DND-41 (cell line): ENCODE results near the gene CD81.

Experiments
- CTCF ChIP-seq: IDR thresholded peaks from 2 replicates; pipeline ENCODE4 v1.5.1; 2012; ENCODE audit warnings: borderline replicate concordance, low read length, moderate library complexity, mild to moderate bottlenecking; ENCODE audit not compliant: poor library complexity, severe bottlenecking; ENCODE audit errors: extremely low read depth
- EZH2 ChIP-seq: IDR thresholded peaks from 3 replicates; pipeline ENCODE4 v1.6.1; 2012; ENCODE audit warnings: borderline replicate concordance, low read depth, mild to moderate bottlenecking, moderate library complexity, low read length, inconsistent platforms; ENCODE audit not compliant: severe bottlenecking

DNA sequence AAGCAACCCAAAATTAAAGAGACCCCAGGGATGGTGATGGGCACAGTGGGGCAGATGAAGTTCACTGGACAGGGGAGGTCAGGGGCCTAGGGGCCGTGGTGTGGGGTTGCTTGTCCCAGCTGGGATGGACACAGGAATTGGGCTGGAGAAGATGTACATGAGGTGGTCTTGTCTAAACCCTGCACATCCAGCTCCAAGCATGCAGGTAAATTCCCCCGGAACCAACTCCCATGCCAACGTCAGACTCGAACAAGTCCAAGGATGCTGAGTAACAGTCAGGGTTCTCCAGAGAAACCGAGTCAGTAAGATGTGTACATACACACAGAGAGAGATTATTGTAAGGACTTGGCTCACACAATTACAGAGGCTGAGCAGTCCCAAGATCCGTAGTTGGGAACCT is 46.4 kb upstream of the CD81 start:
- TF ChIP-seq CTCF (no peak), EZH2 (no peak)
